ENCODE measurements around the gene KIF3A.

The KIF3A gene

DNA sequence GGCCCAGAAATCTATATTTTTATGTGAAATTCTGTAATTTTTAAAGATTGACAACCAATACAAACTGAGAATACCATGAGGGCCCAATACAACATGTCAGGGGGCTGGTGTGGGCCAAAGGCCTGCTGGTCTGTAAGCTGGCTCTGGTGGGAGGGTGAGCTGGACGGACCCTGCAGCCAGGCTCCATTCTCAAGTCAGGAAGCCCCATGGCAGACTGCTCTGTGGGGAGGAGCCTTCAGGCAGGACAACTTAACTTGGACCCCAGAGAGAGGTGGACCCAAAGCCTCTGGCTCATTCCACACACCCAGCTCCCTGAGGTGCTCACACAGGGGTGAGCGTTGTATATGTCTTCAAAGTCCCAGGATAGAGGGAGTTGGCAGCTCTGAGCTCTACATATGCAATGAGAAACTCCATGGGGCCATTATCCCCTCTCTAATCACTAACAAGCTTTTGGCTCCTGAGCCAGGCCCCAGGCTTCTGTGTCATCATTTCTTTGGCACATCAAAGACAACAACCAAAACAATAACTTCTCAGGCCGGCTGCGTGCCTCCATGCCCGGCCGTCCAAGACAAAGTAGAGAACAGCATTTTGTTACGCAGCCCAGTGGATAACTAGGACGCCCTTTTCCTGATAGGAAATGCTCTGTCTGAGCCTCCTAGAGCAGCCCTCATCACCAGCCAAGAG, 33.3 kb upstream of the KIF3A start:
- DNase-seq, result no peak

DNA sequence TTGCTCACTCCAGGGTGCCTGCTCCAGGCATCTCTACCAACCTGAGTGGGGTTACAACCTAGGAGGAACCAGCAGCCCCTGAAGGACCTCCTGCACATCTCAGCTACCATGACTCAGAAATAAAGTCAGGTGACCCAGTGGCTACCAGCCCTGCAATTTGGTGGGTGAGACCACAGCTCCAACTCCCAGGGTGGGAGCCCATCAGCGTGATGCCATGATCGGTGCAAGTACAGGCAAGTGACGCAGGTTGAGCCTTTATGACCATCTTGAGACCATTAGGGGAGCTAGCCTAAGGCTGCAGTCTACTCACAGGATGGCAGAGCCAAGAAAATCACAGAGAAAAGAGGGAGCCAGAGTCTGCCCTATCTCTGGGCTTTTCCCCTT, 31.1 kb upstream of the KIF3A start:
- DNase-seq, result no peak

- DNase-seq, result no peak
Measured at GRCh38 chr5:132767150-132767549, 29.8 kb upstream of the KIF3A start.

DNA sequence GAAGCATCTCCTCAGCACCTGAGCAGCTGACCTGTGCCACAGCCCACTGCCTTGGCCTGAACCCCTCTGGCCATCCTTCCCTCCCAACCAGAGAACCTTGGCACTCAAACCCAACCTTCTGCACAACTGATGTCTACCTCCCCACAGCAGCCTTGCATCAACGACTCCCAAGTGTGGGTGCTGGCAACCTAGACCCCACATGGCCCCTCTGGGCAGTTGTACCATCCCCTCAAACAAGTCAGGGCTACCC, 29.4 kb upstream of the KIF3A start:
- no peak for DNase-seq

- DNase-seq, result no peak
Measured at GRCh38 chr5:132766020-132766805, 28.9 kb upstream of the KIF3A start.

- DNase-seq, result no peak
Measured at GRCh38 chr5:132765311-132766019, 28.1 kb upstream of the KIF3A start.

DNA sequence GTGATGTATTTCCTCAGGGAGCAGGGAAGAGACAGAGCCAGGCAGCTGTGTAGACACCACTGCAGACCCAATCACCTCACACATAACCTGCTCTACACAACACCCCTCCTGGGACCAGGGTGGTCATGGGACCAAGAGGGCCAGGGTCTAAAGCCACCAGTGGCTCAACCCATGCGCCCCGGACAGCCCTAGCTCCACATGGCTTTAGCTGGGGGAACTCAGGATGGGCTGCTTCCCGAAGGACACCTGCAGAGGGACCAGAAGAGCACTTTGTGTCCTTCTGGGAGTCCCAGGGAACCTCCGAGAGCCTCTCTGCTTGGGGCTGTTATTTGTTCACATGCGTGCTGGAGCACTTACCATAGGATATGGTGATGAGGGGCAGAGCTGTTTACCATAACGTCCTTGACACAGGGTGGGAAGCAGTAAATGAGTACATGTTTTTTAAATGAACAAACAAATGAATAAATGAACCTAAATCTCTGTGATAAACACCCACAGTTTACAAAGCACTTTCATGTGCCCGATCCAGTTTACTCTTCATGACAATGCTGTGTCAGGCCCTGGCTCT, 27.4 kb upstream of the KIF3A start:
- DNase-seq, result no peak

- DNase-seq, result no peak
Measured at GRCh38 chr5:132764051-132764450, 26.7 kb upstream of the KIF3A start.

DNA sequence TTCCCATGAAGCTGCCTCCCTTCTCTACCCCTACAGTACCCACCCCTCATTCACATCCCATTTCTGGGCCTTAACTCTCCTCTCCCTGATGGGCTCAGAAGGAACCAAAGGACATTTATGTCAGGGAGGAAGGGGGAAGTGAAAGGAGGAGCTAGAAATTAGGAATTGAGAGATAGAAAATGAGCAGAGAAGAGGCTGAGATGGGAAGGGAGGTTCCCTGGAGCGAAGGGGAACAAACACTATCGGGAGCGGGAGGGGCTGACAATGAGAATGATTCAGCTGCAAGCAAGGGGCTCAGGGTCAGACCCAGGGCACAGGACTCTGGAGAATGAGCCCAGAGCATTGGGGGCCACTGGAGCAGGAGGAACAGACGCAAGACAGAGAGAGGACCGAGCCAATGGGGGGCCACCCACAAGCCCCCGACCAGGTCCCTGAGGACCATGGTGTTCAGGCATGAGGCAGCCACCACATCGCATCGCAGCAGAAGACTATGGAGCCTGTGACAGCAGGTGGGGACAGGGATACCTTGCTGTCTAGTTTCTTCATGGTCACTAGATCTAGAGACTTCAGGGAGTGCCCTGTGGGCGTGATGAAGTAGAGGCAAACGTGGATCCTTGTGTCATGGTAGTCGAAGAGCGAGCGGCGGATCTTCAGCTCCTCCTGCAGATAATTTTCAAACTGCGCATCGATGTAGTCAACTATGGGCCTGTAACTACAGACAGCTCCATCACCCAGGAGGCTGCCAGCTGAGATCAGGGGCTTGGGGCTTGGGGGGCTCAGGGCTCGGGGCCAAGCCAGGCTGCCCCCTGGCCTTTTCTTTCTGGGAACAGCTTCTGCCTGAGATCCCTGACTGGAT, 26.1 kb upstream of the KIF3A start:
- DNase-seq, result no peak

GRCh38 chr5:132762246-132763000, 25.1 kb upstream of the KIF3A start:
- DNase-seq, result no peak

GRCh38 chr5:132761321-132762240, 24.2 kb upstream of the KIF3A start:
- DNase-seq, result no peak

DNA sequence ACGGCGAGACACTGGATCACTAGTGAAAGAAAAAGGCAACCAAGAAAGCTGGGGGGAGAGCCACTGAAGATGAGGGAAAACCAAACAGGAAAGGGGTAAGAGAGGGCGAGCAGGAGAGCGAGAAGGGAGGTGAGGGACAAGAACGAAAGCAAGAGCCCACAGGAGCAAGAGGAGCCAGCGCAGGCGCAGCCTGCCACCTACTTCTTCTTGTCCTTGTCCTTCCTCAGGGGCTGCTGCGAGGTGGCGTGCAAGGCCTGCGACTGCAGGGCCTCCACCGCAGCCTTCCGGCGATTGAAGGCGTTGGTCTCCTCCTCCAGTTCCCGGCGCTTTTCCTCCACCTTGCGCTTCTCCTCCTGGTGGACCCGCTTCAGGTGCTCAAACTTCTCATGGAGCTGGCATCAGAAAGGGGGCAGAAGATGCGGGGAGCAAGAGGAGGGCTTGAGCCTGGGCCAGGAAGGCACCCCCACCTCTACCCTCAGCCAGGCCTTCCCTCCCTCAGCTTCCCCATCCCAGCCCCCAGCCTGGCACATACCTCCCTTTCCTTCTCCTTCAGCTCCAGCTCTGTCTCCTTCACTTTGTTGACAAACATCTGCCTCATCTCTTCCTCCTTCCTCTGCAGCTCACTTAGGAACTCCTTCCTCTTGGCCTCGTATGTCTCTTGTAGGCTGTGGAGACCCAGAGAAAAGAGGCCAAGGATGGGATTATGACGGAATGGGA, 23.4 kb upstream of the KIF3A start:
- DNase-seq, result no peak

DNA sequence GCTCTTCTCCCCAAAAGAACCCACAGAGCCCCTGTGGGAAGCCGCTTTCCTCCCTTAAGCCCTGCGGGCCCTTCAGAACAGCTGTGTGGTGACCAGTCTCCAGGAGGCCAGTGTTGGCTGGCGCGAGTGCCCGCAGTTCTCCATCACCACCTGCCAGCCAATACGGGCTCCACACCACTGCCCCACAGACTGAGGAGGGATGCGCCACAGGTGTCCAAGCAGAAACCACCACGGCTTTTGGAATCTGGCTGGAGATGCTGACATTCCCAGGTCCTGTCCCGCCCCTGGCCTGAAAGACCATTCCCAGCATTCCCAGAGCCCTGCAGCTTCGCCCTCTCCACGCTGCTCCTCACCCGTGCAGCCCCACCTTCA, 22.7 kb upstream of the KIF3A start:
- DNase-seq, result no peak

- no peak for DNase-seq
Measured at GRCh38 chr5:132759114-132760048, 22.0 kb upstream of the KIF3A start.

GRCh38 chr5:132758451-132758850, 21.1 kb upstream of the KIF3A start:
- DNase-seq, result no peak

- no peak for DNase-seq
Measured at GRCh38 chr5:132756542-132756941, 19.2 kb upstream of the KIF3A start.

- no peak for DNase-seq
Measured at GRCh38 chr5:132754947-132755346, 17.6 kb upstream of the KIF3A start.

- no peak for DNase-seq
Measured at GRCh38 chr5:132754111-132754510, 16.8 kb upstream of the KIF3A start.

Data from stimulated activated CD4-positive, alpha-beta T cell treated with anti-CD3 and anti-CD28 coated beads, Interleukin-15, amount 100 ng/mL, for 24 hours (primary cell).